ENCODE results near the gene CKM. TPM values are rescaled to one million over a fixed set of nuclear protein-coding genes. Genes with fewer than 3 reads are reported as not detected.
"Not testable (repeated sequence)": the region's sequence is repeated elsewhere in the genome, so short reads cannot be mapped to it uniquely, and the experiment has no call there.

Gene CKM
- total and polyA plus RNA-seq, 10 of the 15 experiments (the other 5 are each of a cell fraction or from before 2014, with no cell fraction given): 0.08 to 0.14 (median 0.13) TPM; not detected in 5

GRCh38 chr19:45271098-45271734 lies 51.5 kb downstream of the CKM start:
- Histone ChIP-seq H3K9me3 (replicated peaks; ENCODE audit: control insufficient read depth, insufficient read depth, low read length) (no peaks in the 10 kb centered on the region), H3K4me2 (ENCODE audit: control insufficient read depth, insufficient read depth) (no peak overlapping the region), H3K27me3 (replicated peaks in 1 of 2; ENCODE audit: control insufficient read depth in 2 of 2, insufficient read depth in 2 of 2, low read length in 1 of 2) (no peaks in the 10 kb centered on the region), H3K4me3 (no peak overlapping the region), H3K27ac (ENCODE audit: control insufficient read depth, insufficient read depth) (no peak overlapping the region), H4K20me1 (ENCODE audit: control insufficient read depth, insufficient read depth) (no peaks in the 10 kb centered on the region), H3K9ac (ENCODE audit: control insufficient read depth, insufficient read depth, low read length) (no peak overlapping the region), H3K79me2 (ENCODE audit: control insufficient read depth, insufficient read depth, low read length) (no peaks in the 10 kb centered on the region), H2AFZ (ENCODE audit: control insufficient read depth, low read depth, low read length) (no peak overlapping the region), H3K4me1 (ENCODE audit: control insufficient read depth, insufficient read depth, low read length) (no peaks in the 10 kb centered on the region), H3K36me3 (ENCODE audit: control insufficient read depth in 2 of 2, insufficient read depth in 2 of 2, low read length in 1 of 2) (peaks cover 0 to 1% of the 10 kb centered on the region in 2 experiments; a peak in 3 of 4 replicates)
- ChIA-PET POLR2A (no interaction called here), SMC1A (ENCODE audit: uncharacterized antibody, unreplicated experiment) (no interaction called here), RAD21 (ENCODE audit: unreplicated experiment) (no interaction called here), CTCF (interaction anchor here (0.5 kb wide), 1 partner anchor 208 kb away, joined by 3 read pairs; no protein-coding TSS in a partner anchor)
- ATAC-seq: no peak
- intact Hi-C loops (cut with micrococcal nuclease; ENCODE audit: unreplicated experiment) (no loop called here), in situ Hi-C loops (cut with MboI) (no loop called here)
- no peak for FAIRE-seq
- DNase-seq (ENCODE audit: low read depth, low spot score): no peak
- WGBS (ENCODE audit: insufficient coverage, insufficient replicate concordance, low lambda C conversion rate, missing lambda C conversion rate): 94% methylated on average over 21 of the region's 21 CpGs
- BruUV-seq (replicated peaks): no TSS peak
- TF ChIP-seq NFXL1 (IDR thresholded peaks at IDR 0.05; ENCODE audit: borderline replicate concordance): no peak
- TF ChIP-seq POLR2AphosphoS2 (IDR thresholded peaks at IDR 0.05; ENCODE audit: low read depth, low read length): no peak
- TF ChIP-seq ZBTB40 (IDR thresholded peaks at IDR 0.05; ENCODE audit: borderline replicate concordance): no peak
- TF ChIP-seq EGR1 (IDR thresholded peaks at IDR 0.05; ENCODE audit: borderline replicate concordance in 1 of 2, low read depth in 2 of 2, low read length in 2 of 2): no peak
- no peak for TF ChIP-seq USF1 (IDR thresholded peaks at IDR 0.05; ENCODE audit: borderline replicate concordance, extremely low read length, insufficient read depth, low read depth, low read length)
- TF ChIP-seq ZNF687 (IDR thresholded peaks at IDR 0.05): no peak

DNA sequence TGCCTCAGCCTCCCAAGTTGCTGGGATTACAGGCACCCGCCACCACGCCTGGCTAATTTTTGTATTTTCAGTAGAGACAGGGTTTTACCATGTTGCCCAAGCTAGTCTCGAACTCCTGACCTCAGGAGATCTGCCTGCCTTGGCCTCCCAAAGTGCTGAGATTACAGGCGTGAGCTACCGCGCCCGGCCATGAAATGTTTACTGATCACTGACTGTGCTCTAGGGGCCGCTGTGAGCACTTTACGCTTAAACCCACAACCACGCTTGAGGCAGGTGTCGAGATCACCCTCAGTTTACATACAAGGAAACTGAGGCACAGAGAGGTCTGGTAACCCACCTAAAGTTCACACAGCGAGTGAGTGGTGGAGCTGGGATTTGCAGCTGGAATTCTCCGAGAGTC lies 52.7 kb downstream of the CKM start:
- in situ Hi-C loops (cut with MboI); H3K9me3 ChIP-seq (replicated peaks; ENCODE audit: control insufficient read depth, insufficient read depth, low read length); H3K79me2 ChIP-seq (ENCODE audit: control insufficient read depth, insufficient read depth, low read length); POLR2A ChIA-PET; H2AFZ ChIP-seq (ENCODE audit: control insufficient read depth, low read depth, low read length); BruUV-seq (replicated peaks); H3K4me1 ChIP-seq (ENCODE audit: control insufficient read depth, insufficient read depth, low read length); H3K36me3 ChIP-seq (ENCODE audit: control insufficient read depth in 2 of 2, insufficient read depth in 2 of 2, low read length in 1 of 2); H4K20me1 ChIP-seq (ENCODE audit: control insufficient read depth, insufficient read depth); DNase-seq (ENCODE audit: low read depth, low spot score); H3K4me3 ChIP-seq; CTCF ChIA-PET; FAIRE-seq; H3K27me3 ChIP-seq (replicated peaks in 1 of 2; ENCODE audit: control insufficient read depth in 2 of 2, insufficient read depth in 2 of 2, low read length in 1 of 2); RAD21 ChIA-PET (ENCODE audit: unreplicated experiment); ATAC-seq; H3K9ac ChIP-seq (ENCODE audit: control insufficient read depth, insufficient read depth, low read length); intact Hi-C loops (cut with micrococcal nuclease; ENCODE audit: unreplicated experiment); SMC1A ChIA-PET (ENCODE audit: uncharacterized antibody, unreplicated experiment); H3K4me2 ChIP-seq (ENCODE audit: control insufficient read depth, insufficient read depth); H3K27ac ChIP-seq (ENCODE audit: control insufficient read depth, insufficient read depth): not testable (repeated sequence)
- WGBS (ENCODE audit: insufficient coverage, insufficient replicate concordance, low lambda C conversion rate, missing lambda C conversion rate): 97% methylated on average over 13 of the region's 13 CpGs
